ENCODE results near the gene ZNF587. TPM values are rescaled to one million over a fixed set of nuclear protein-coding genes. Genes with fewer than 3 reads are reported as not detected.

Gene ZNF587
- total and polyA plus RNA-seq, 10 of the 15 experiments (the other 5 are each of a cell fraction or from before 2014, with no cell fraction given), result 1.9 to 27.8 (median 13.5) TPM

- DNase-seq (ENCODE audit: low read depth, low spot score) (no peak), FAIRE-seq (no peak), ATAC-seq (no peak)
- intact Hi-C loops (cut with micrococcal nuclease; ENCODE audit: unreplicated experiment), result loop anchor here (2.0 kb wide), 1 partner anchor 165 kb away; no protein-coding TSS in a partner anchor
- Histone ChIP-seq H3K9ac (ENCODE audit: control insufficient read depth, insufficient read depth, low read length) (no peak overlapping the region), H2AFZ (ENCODE audit: control insufficient read depth, low read depth, low read length) (no peak overlapping the region), H3K4me3 (no peak overlapping the region), H3K27ac (ENCODE audit: control insufficient read depth, insufficient read depth) (no peak overlapping the region), H3K4me2 (ENCODE audit: control insufficient read depth, insufficient read depth) (no peak overlapping the region), H3K9me3 (replicated peaks; ENCODE audit: control insufficient read depth, insufficient read depth, low read length) (peaks cover 1% of the 10 kb centered on the region), H3K36me3 (ENCODE audit: control insufficient read depth in 2 of 2, insufficient read depth in 2 of 2, low read length in 1 of 2) (peaks cover 0 to 3% of the 10 kb centered on the region in 2 experiments; a peak in 3 of 4 replicates), H3K79me2 (ENCODE audit: control insufficient read depth, insufficient read depth, low read length) (no peaks in the 10 kb centered on the region), H4K20me1 (ENCODE audit: control insufficient read depth, insufficient read depth) (no peaks in the 10 kb centered on the region), H3K27me3 (replicated peaks in 1 of 2; ENCODE audit: control insufficient read depth in 2 of 2, insufficient read depth in 2 of 2, low read length in 1 of 2) (no peaks in the 10 kb centered on the region), H3K4me1 (ENCODE audit: control insufficient read depth, insufficient read depth, low read length) (no peaks in the 10 kb centered on the region)
- in situ Hi-C loops (cut with MboI), result no loop called here
- WGBS (ENCODE audit: insufficient coverage, insufficient replicate concordance, low lambda C conversion rate, missing lambda C conversion rate), result 70% methylated on average over 7 of the region's 7 CpGs
- SMC1A ChIA-PET (ENCODE audit: uncharacterized antibody, unreplicated experiment), result interaction anchor here (1.1 to 1.6 kb wide), 3 partner anchors 16 to 165 kb away, joined by 3 read pairs; no protein-coding TSS in a partner anchor
- TF ChIP-seq, protein P1, sequence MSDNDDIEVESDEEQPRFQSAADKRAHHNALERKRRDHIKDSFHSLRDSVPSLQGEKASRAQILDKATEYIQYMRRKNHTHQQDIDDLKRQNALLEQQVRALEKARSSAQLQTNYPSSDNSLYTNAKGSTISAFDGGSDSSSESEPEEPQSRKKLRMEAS (IDR thresholded peaks at IDR 0.05; ENCODE audit: low read depth, low read length), result no peak
- no peak for TF ChIP-seq NFXL1 (IDR thresholded peaks at IDR 0.05; ENCODE audit: borderline replicate concordance)
- no peak for TF ChIP-seq STAT3 (IDR thresholded peaks at IDR 0.05; ENCODE audit: low read depth, low read length)
- no peak for TF ChIP-seq BHLHE40 (IDR thresholded peaks at IDR 0.05; ENCODE audit: borderline replicate concordance in 1 of 2, low read depth in 2 of 2, low read length in 1 of 2)
- TF ChIP-seq GABPA (IDR thresholded peaks at IDR 0.05; ENCODE audit: low read depth), result no peak
- TF ChIP-seq FOXK2 (IDR thresholded peaks at IDR 0.05), result no peak
- no peak for TF ChIP-seq MTA2 (IDR thresholded peaks at IDR 0.05; ENCODE audit: low read depth)
- no peak for TF ChIP-seq IRF5 (IDR thresholded peaks at IDR 0.05; ENCODE audit: borderline replicate concordance)
- no peak for TF ChIP-seq YY1 (IDR thresholded peaks at IDR 0.05; ENCODE audit: low read depth, low read length)
- no peak for TF ChIP-seq MTA3 (IDR thresholded peaks at IDR 0.05; ENCODE audit: borderline replicate concordance, low read length)
- TF ChIP-seq NRF1 (conservative IDR thresholded peaks at IDR 0.05; ENCODE audit: low read depth, low read length), result no peak
- TF ChIP-seq DPF2 (IDR thresholded peaks at IDR 0.05), result no peak
- TF ChIP-seq JUND (IDR thresholded peaks at IDR 0.05; ENCODE audit: low read depth, low read length), result no peak
- TF ChIP-seq MEF2A (IDR thresholded peaks at IDR 0.05; ENCODE audit: insufficient read depth, low read depth, low read length), result no peak
- no peak for TF ChIP-seq TARDBP (IDR thresholded peaks at IDR 0.05; ENCODE audit: borderline replicate concordance)
- no peak for TF ChIP-seq E2F4 (IDR thresholded peaks at IDR 0.05; ENCODE audit: low read depth, low read length)
- TF ChIP-seq GATAD2B (conservative IDR thresholded peaks at IDR 0.05; ENCODE audit: low read depth), result no peak
- no TSS peak for BruUV-seq (replicated peaks)
- RAD21 ChIA-PET (ENCODE audit: unreplicated experiment), result no interaction called here
- CTCF ChIA-PET, result interaction anchor here (0.6 to 1.3 kb wide), 4 partner anchors 8 to 497 kb away, joined by 3 to 5 read pairs (median 3); no protein-coding TSS in a partner anchor
- POLR2A ChIA-PET, result no interaction called here
These were observed 54.0 kb downstream of the ZNF587 start for GRCh38 chr19:57903618-57904184.

All from GM12878 (cell line).